Right renal pelvis (tissue), 4 donors: ENCODE measurements around the gene AIFM3. TPM values are rescaled to one million over a fixed set of nuclear protein-coding genes. Genes with fewer than 3 reads are reported as not detected.

ENCODE experiments used
- DNase-seq, 4 donors: peaks; one replicate each; pipeline ENCODE4 v3.0.0-alpha.2; 2013; ENCODE audit warnings: low read depth in 4 of 4, low spot score in 3 of 4, missing footprints in 1 of 4
- polyA plus RNA-seq, 4 donors: library from polyadenylated mRNA; unstranded; fragments of 120-200 nt; gene quantifications; one replicate each; pipeline ENCODE4 v1.2.1, GENCODE V29; 2013; ENCODE audit not compliant: insufficient read length in 4 of 4

The AIFM3 gene
- polyA plus RNA-seq, 4 donors: 0.93 to 1.3 (median 1.1) TPM

DNA sequence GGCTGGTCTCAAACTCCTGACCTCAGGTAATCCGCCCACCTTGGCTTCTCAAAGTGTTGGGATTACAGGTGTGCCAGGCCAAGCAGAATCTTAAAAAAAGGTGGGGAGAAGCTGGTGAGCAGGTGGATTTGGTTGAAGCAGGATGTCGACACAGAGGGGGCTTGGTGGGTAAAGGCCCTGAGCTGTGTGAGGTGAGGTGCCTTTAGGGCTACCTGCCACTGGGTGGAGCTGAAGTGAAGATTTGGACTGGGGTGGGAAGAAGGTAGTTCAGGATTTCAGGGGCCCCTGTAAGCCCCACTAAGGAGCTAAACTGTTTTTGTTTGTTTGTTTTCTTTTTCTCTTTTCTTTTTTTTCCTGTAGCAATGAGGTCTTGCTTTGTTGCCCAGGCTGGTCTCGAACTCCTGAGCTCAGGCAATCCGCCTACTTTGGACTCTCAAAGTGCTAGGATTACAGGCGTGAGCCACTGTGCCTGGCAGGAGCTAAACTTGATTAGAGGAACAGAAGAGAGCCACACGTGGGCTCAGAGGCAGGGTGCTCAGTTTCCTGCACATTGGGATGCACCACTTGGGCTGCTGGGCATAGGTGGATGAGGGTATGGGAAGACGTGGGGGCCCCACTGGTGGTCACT, 53.9 kb downstream of the AIFM3 start:
- no peak for DNase-seq

DNA sequence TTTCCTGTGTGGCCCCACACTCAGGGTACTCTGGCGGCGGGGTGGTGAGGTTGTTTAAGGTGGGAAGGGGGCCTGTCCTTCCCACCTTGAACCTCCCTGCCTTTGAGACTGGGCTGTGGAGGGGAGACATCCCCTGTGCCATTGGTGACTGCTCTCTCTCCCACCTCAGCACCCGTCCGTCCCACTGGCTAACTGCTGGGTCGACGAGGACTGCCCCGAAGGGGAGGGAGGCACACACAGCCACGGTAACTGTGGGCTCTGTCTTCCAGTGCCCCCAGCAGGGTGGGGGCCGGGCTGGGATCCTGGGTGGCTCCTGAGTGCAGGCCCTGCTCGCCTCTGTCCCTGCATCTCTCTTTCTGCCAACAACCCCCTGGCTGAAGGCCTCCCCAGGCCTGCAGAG, 55.5 kb downstream of the AIFM3 start:
- no peak for DNase-seq

DNA sequence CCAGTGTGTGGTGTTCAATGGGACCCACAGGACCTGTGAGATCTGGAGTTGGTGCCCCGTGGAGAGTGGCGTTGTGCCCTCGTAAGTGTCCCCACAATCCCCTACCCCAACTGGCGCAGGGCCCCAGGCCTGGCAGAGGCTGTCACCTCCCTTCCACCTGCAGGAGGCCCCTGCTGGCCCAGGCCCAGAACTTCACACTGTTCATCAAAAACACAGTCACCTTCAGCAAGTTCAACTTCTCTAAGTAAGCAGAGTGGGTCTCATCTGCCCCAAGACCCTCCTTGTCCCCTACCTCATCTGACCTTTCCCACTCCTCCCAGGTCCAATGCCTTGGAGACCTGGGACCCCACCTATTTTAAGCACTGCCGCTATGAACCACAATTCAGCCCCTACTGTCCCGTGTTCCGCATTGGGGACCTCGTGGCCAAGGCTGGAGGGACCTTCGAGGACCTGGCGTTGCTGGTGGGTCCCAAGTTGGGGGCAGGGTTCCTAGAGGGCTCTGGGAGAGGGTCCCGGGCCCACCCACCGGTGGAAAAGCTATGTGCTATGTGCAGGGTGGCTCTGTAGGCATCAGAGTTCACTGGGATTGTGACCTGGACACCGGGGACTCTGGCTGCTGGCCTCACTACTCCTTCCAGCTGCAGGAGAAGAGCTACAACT, 56.0 kb downstream of the AIFM3 start:
- no peak for DNase-seq

DNA sequence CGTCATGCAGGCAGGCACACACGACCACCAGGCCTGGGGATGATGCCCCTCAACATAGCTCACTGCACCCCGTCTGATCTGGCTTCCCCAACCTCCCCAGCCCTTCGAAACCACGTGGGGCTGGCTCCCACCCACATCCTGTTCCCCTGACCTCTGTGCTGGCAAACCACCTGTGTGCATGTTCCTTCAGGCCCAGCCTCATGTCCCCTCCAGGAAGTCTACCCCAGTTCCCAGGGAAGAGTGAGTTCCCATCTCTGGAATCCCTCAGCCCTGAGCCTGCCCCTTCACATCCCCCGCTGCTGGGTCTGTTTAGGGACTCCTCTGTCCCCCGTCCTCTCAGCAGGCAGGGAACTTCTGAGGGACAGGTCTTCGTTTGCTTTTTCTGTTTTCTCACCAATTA, 58.2 kb downstream of the AIFM3 start:
- no peak for DNase-seq

DNA sequence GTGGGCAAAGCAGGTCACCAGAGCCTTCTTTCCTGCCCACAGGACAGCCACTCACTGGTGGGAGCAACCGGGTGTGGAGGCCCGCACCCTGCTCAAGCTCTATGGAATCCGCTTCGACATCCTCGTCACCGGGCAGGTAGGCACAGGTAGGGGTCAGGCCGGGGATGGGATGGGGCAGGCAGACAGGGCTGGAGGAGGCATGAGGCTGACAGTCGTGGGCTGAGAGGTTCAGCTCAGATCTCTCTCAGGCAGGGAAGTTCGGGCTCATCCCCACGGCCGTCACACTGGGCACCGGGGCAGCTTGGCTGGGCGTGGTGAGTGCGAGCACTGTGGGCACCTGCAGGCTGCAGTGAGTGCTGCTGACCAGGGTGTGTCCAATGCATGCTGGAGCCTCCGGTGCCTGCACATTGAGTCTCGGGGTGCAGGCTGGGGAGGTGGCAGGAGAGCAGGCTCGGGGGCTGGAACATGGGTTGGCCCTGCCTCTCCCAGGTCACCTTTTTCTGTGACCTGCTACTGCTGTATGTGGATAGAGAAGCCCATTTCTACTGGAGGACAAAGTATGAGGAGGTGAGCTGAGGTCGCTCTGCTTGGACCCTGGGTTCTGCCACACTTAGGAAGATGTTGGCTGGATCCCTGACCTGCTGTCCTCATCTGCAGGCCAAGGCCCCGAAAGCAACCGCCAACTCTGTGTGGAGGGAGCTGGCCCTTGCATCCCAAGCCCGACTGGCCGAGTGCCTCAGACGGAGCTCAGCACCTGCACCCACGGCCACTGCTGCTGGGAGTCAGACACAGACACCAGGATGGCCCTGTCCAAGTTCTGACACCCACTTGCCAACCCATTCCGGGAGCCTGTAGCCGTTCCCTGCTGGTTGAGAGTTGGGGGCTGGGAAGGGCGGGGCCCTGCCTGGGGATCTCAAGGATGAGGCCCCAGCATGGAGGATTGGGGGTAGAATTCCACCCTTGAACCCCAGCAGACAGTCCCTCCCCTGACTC, 59.0 kb downstream of the AIFM3 start:
- no peak for DNase-seq

DNA sequence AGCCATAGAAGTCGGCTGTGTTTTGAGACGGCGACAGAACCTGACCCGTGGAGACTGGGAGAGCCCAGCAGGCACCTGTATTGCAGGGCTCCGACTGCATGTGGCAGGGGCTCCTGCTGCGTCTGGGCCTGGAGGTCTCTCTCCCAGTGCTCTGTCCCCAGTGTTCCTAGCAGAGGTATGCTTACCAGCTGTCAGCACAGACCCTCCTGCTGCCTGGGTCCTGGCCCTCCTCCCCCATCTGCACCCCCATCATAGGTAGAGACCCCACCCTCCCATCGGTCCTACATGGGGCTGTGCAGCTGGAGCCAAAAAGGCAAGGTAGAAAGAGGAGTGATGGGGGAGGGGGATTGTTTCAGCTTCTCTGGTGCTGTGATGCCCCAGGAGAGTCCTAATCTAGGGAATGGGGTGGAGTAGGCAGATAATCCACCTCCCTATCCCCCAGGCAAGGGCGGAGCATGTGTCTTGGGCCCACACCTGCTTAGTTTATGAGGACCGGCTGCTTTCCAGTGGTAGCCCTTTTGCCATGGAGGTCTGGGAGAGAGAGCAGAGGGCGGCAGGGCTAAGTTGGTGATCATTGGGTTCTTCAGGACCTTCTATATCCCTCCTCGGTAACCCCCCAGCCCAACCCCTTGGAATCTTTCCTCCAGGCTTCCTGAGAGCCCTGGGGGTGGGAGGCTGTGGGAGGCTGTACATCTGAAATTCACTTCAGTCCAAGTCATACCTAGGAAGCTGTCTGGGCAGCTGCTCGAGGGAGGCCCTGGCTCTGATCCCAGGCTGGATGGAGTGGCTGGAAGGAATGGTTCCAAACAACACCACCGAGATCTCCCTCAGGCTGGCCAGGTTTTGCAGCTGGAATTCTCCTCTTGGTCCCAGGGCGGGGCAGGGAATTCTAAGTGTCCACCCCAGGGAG, 60.0 kb downstream of the AIFM3 start:
- DNase-seq: no peak

DNA sequence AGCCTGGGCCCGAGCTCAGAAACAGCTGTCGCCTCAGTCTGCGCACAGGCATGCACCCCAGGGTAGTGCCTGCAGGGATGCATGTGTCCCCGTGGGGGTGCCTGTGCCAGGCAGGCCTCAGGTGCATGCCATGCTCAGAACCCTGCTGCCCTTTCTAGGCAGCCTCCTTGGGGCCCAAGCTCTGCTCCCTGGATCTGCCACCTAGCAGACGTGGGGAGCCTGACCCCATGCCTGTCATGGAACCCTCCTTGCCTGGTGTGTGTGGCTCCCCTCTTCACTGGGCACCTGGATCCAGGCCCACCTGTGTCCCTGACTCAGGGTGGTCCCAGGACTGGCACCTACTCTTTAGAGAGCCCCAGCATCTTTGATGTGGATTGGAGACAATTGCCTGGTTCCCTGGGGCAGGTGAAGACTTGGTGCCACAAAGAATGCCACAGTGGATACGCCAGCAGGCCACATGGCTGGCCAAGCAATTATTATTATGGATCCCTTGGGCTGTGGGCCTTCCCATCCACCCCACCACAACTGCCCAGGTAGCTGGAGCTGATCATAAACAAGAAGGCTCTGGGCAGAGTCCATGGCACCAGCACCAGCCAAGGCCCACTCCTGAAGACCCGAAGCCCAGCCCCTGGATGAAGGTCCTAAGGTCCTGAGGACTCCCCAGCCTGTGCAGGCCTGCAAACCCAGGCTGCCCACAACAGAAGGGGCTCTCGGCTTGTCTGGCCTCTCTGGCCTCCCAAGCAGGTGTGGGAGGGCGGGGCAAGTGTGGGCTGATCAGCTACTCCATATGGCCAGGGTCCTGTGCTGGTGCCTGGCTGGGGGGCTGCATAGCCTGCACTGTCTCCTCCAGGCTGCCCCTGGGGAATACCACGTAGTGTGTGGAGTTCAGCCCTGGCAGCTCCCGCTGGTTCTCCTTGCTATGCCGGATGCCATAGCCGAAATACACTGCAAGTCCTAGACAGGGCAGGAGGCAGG, 61.5 kb downstream of the AIFM3 start:
- DNase-seq: no peak

DNA sequence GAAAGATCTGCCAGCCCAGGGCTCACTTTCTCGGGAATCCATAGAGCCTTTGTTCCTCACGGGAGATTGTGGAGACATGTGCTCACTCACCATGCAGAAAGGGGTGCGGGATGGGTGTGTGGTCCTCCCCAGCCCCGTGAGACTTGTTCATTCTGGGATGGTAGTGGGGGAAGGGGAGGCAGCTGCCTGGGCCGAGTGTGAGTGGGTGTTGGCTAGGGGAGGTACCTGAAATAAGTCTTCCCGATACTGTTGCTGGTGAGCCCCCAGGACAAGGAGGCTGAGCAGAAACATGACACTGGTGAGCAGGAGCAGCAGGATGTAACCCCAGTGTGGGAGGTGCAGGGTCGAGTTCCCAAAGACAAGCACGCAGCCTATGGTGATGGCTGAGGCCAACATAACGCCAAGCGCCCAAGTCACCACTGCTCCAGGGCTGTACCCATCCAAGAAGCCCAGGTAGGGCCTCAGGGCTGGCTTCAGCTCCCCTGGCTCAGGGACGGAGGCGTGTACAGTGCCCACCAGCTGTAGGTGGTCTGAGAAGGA, 62.5 kb downstream of the AIFM3 start:
- DNase-seq: no peak

DNA sequence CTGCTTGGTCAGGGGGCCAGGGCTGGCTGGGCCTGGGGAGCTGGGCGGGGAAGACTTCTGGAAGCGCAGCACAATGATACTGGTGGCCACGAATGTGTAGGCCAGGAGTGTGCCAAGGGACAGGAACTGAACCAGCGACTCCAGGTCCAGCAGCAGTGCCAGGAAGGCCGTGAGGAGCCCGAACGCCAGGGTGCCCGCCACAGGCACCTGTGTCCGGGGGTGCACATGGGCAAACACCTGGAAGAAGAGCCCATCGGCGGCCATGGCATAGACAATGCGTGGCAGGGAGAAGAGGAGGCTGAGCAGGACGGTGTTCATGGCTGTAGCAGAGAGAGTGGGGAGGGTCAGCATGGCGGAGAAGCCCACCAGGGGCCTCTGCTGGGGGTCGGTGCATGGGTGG, 63.0 kb downstream of the AIFM3 start:
- no peak for DNase-seq

Other genes starting within 250 kb of the AIFM3 start
- gene SERPIND1, start 193.1 kb upstream of the AIFM3 start, polyA plus RNA-seq: 1 to 10 TPM; 2.5 to 3.8 (median 3.2) TPM
- 10 to 100 TPM; 54.0 to 73.4 (median 63.3) TPM for gene PI4KA, start 108.4 kb upstream of the AIFM3 start, polyA plus RNA-seq
- gene SNAP29, start 108.2 kb upstream of the AIFM3 start, polyA plus RNA-seq: 10 to 100 TPM; 28.1 to 33.3 (median 32.3) TPM
- gene CRKL, start 49.8 kb upstream of the AIFM3 start, polyA plus RNA-seq: 10 to 100 TPM; 61.4 to 71.1 (median 70.5) TPM
- 10 to 100 TPM; 43.3 to 55.0 (median 49.1) TPM for gene LZTR1, start 15.0 kb downstream of the AIFM3 start, polyA plus RNA-seq
- 10 to 100 TPM; 17.9 to 24.1 (median 19.4) TPM for gene THAP7, start 34.9 kb downstream of the AIFM3 start, polyA plus RNA-seq
- 1 to 10 TPM; 1.3 to 1.8 (median 1.5) TPM for gene P2RX6, start 47.9 kb downstream of the AIFM3 start, polyA plus RNA-seq
- gene SLC7A4, start 65.3 kb downstream of the AIFM3 start, polyA plus RNA-seq: 1 to 10 TPM; 1.5 to 1.8 (median 1.5) TPM
- under 1 TPM; 0.14 to 0.21 (median 0.15) TPM for gene LRRC74B, start 78.7 kb downstream of the AIFM3 start, polyA plus RNA-seq